CD4-positive, alpha-beta T cell treated with Interleukin-2 at 100 ng/mL for 4 hours (primary cell): Measurements from ENCODE around the gene ZFPM1.

ENCODE experiments used
- DNase-seq: peaks from one replicate; pipeline ENCODE4 v3.0.0-alpha.2; 2020; ENCODE audit warnings: low spot score

The ZFPM1 gene

GRCh38 chr16:88527937-88528743 is 75.1 kb downstream of the ZFPM1 start:
- DNase-seq, result no peak

GRCh38 chr16:88528902-88529318 is 75.8 kb downstream of the ZFPM1 start:
- no peak for DNase-seq

GRCh38 chr16:88529596-88529995 is 76.5 kb downstream of the ZFPM1 start:
- DNase-seq, result no peak

GRCh38 chr16:88530051-88530857 is 77.2 kb downstream of the ZFPM1 start:
- DNase-seq, result no peak

GRCh38 chr16:88530858-88531203 is 77.8 kb downstream of the ZFPM1 start:
- no peak for DNase-seq

- no peak for DNase-seq
Measured at GRCh38 chr16:88531346-88531745, 78.3 kb downstream of the ZFPM1 start.

- no peak for DNase-seq
Measured at GRCh38 chr16:88531931-88532433, 78.9 kb downstream of the ZFPM1 start.

- DNase-seq, result no peak
Measured at GRCh38 chr16:88532434-88533241, 79.6 kb downstream of the ZFPM1 start.

- DNase-seq, result no peak
Measured at GRCh38 chr16:88533381-88533917, 80.4 kb downstream of the ZFPM1 start.

GRCh38 chr16:88533932-88534637 is 81.0 kb downstream of the ZFPM1 start:
- peak; percentile 78 for DNase-seq

- DNase-seq, result peak; percentile 35
Measured at GRCh38 chr16:88534638-88535190, 81.6 kb downstream of the ZFPM1 start.

- no peak for DNase-seq
Measured at GRCh38 chr16:88535191-88535856, 82.2 kb downstream of the ZFPM1 start.

- no peak for DNase-seq
Measured at GRCh38 chr16:88535857-88536222, 82.8 kb downstream of the ZFPM1 start.

- no peak for DNase-seq
Measured at GRCh38 chr16:88536510-88536909, 83.4 kb downstream of the ZFPM1 start.

GRCh38 chr16:88536971-88537751 is 84.1 kb downstream of the ZFPM1 start:
- no peak for DNase-seq

- DNase-seq, result no peak
Measured at GRCh38 chr16:88537859-88538258, 84.8 kb downstream of the ZFPM1 start.

GRCh38 chr16:88538366-88539060 is 85.4 kb downstream of the ZFPM1 start:
- no peak for DNase-seq

- DNase-seq, result no peak
Measured at GRCh38 chr16:88539261-88539651, 86.2 kb downstream of the ZFPM1 start.
